B cell (primary cell): Measurements from ENCODE around the gene MTIF2. TPM values are rescaled to one million over a fixed set of nuclear protein-coding genes. Genes with fewer than 3 reads are reported as not detected.
"Not testable (repeated sequence)": the region's sequence is repeated elsewhere in the genome, so short reads cannot be mapped to it uniquely, and the experiment has no call there.

ENCODE experiments used
- ATAC-seq: fragments of 200-7000 bp; cut with Tn5 transposase; one replicate; pipeline ENCODE4 v1.10.0; 2021; ENCODE audit warnings: low read depth, mild to moderate bottlenecking, moderate number of reproducible peaks, moderate library complexity
- CTCF ChIA-PET: fragments of 350-600 bp; sonication (Branson Sonifier 250); formaldehyde crosslinking; loops from one replicate; lab custom pipeline; 2021; ENCODE audit warnings: antibody characterized with exemption, inconsistent platforms; lab: Charles Lee
- POLR2A ChIA-PET: fragments of 350-600 bp; sonication (Branson Sonifier 250); formaldehyde crosslinking; loops from one replicate; lab custom pipeline; 2021; ENCODE audit warnings: antibody characterized with exemption; lab: Charles Lee
- DNase-seq: peaks from one replicate; pipeline ENCODE4 v3.0.0; 2013
- H2AFZ ChIP-seq: 2 replicates; pipeline ENCODE4 v1.6.1; 2012; ENCODE audit warnings: mild to moderate bottlenecking, low read depth, low read length; ENCODE audit not compliant: insufficient read depth, poor library complexity, severe bottlenecking
- H3K27ac ChIP-seq, 2 donors: 1 replicate in 1 of 2; 2 replicates in 1 of 2; pipeline ENCODE4 v1.5.1; 2012 to 2013; ENCODE audit warnings: low read length in 2 of 2, mild to moderate bottlenecking in 2 of 2, moderate library complexity in 1 of 2
- H3K27me3 ChIP-seq, 4 experiments: fragments of 200-600 bp in 1 of 4; sonication (generic) in 1 of 4; replicated peaks in 1 of 4; 1 replicate in 2 of 4; 2 replicates in 2 of 4; pipeline versions ENCODE4 v1.6.1 to v1.7.0; 2013 to 2016; ENCODE audit warnings: low read length in 3 of 4, mild to moderate bottlenecking in 2 of 4, mixed read lengths in 1 of 4, moderate library complexity in 1 of 4; ENCODE audit not compliant: insufficient read depth in 4 of 4, control insufficient read depth in 3 of 4; ENCODE audit errors: control extremely low read depth in 1 of 4
- H3K36me3 ChIP-seq, 2 experiments: replicated peaks in 1 of 2; 1 replicate in 1 of 2; 2 replicates in 1 of 2; pipeline versions ENCODE4 v1.6.1 to v1.7.1; 2013; ENCODE audit warnings: low read length in 1 of 2; ENCODE audit not compliant: insufficient read depth in 2 of 2, control insufficient read depth in 1 of 2; ENCODE audit errors: control extremely low read depth in 1 of 2, extremely low read depth in 1 of 2
- H3K4me1 ChIP-seq, 2 donors: fragments of 200-600 bp in 1 of 2; sonication (generic) in 1 of 2; 1 replicate in 1 of 2; 2 replicates in 1 of 2; pipeline versions ENCODE4 v1.5.1 to v1.6.1; 2013 to 2017; ENCODE audit warnings: low read length in 2 of 2; ENCODE audit not compliant: control insufficient read depth in 2 of 2, insufficient read depth in 2 of 2
- H3K4me2 ChIP-seq: replicated peaks from 2 replicates; pipeline ENCODE3; 2012; ENCODE audit warnings: mild to moderate bottlenecking, low read depth, low read length; ENCODE audit not compliant: poor library complexity, severe bottlenecking
- H3K4me3 ChIP-seq, 5 experiments: fragments of 200-600 bp in 1 of 5; sonication (generic) in 1 of 5; 1 replicate in 3 of 5; 2 replicates in 2 of 5; pipeline versions ENCODE4 v1.5.1 to v1.7.0; 2011 to 2016; ENCODE audit warnings: low read length in 4 of 5, mild to moderate bottlenecking in 4 of 5, low read depth in 2 of 5, control low read depth in 1 of 5, moderate library complexity in 1 of 5; ENCODE audit not compliant: insufficient read depth in 1 of 5; ENCODE audit errors: control extremely low read depth in 1 of 5, extremely low read depth in 1 of 5
- H3K79me2 ChIP-seq: fragments of 200-600 bp; sonication (generic); one replicate; pipeline ENCODE4 v1.6.0; 2016; ENCODE audit warnings: low read length; ENCODE audit not compliant: control insufficient read depth, insufficient read depth
- H3K9ac ChIP-seq: fragments of 200-600 bp; sonication (generic); 2 replicates; pipeline ENCODE4 v1.6.1; 2017; ENCODE audit warnings: mild to moderate bottlenecking, low read length, moderate library complexity
- H3K9me3 ChIP-seq, 3 donors: one replicate each; pipeline versions ENCODE4 v1.6.1 to v1.7.1; 2013; ENCODE audit warnings: low read length in 2 of 3; ENCODE audit not compliant: control insufficient read depth in 2 of 3, insufficient read depth in 1 of 3; ENCODE audit errors: control extremely low read depth in 1 of 3
- H4K20me1 ChIP-seq: 2 replicates; pipeline ENCODE4 v1.6.0; 2012; ENCODE audit warnings: mild to moderate bottlenecking, low read length; ENCODE audit not compliant: insufficient read depth, control insufficient read depth, poor library complexity, severe bottlenecking
- H3K27ac Mint-ChIP-seq: one replicate; pipeline ENCODE4 v1.8.0; 2021; ENCODE audit warnings: mixed read lengths
- H3K27me3 Mint-ChIP-seq: one replicate; pipeline ENCODE4 v1.8.0; 2021; ENCODE audit warnings: mixed read lengths
- H3K4me1 Mint-ChIP-seq: one replicate; pipeline ENCODE4 v1.8.0; 2021; ENCODE audit warnings: mixed read lengths
- H3K4me3 Mint-ChIP-seq: one replicate; pipeline ENCODE4 v1.8.0; 2021; ENCODE audit warnings: mixed read lengths
- H3K9me3 Mint-ChIP-seq: one replicate; pipeline ENCODE4 v1.8.0; 2022; ENCODE audit warnings: mixed read lengths; ENCODE audit not compliant: insufficient read depth
- EZH2 ChIP-seq: IDR thresholded peaks from 2 replicates; pipeline ENCODE4 v1.6.1; 2012; ENCODE audit warnings: borderline replicate concordance, low read depth, mild to moderate bottlenecking, moderate library complexity, low read length; ENCODE audit not compliant: insufficient read depth, poor library complexity, severe bottlenecking
- WGBS: methylation state at CpG from one replicate; pipeline ENCODE4 v1.1.5; 2013; ENCODE audit warnings: missing lambda C conversion rate; ENCODE audit not compliant: insufficient coverage; 5-methylcytosine and 5-hydroxymethylcytosine counted together
- intact Hi-C: fragments of 100-400 bp; cut with micrococcal nuclease; formaldehyde crosslinking; loops from one replicate; pipeline ENCODE4 v1.10.0; 2022
- polyA plus RNA-seq: library from polyadenylated mRNA; depleted of rRNA; stranded (reverse); fragments of >200 nt; gene quantifications from 2 replicates; pipeline ENCODE4 v1.2.3, GENCODE V29; 2012
- total RNA-seq, 2 donors: library from RNA; stranded (reverse); fragments of 120-200 nt in 1 of 2; gene quantifications; 1 replicate in 1 of 2; 2 replicates in 1 of 2; pipeline versions ENCODE4 v1.2.3 to v1.2.4, GENCODE V29; 2013 to 2022
- TF ChIP-seq, protein P1 (sequence below): fragments of 200-600 bp; IDR thresholded peaks from one replicate; pipeline ENCODE4 v1.8.0; 2022; ENCODE audit warnings: antibody characterized with exemption, mild to moderate bottlenecking

MTIF2 gene
- total and polyA plus RNA-seq, 2 donors (not counting 1 experiment from before 2014, with no cell fraction given): 12.9 to 36.7 TPM

DNA sequence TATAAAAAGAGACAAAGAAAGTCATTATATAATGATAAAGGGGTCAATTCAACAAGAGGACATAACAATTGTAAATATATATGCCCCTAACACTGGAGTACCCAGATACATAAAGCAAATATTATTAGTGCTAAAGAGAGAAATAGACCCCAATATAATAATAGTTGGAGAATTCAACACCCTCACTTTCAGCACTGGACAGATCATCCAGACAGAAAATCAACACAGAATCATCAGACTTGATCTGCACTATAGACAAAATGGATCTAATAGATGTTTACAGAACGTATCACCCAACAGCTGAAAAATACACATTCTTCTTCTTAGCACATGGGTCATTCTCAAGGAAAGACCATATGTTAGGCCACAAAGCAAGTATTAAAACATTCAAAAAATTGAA lies 68.6 kb downstream of the MTIF2 start:
- ChIA-PET CTCF (no interaction called here), POLR2A (no interaction called here)
- Mint-ChIP-seq H3K27me3 (no peaks in the 10 kb centered on the region), H3K9me3 (peaks cover 17% of the 10 kb centered on the region), H3K4me3 (no peak overlapping the region), H3K27ac (no peak overlapping the region), H3K4me1 (no peaks in the 10 kb centered on the region)
- H3K4me2 ChIP-seq: no peak overlapping the region
- no peak overlapping the region for H3K9ac ChIP-seq
- no peak overlapping the region for H2AFZ ChIP-seq
- H3K79me2 ChIP-seq: no peaks in the 10 kb centered on the region
- intact Hi-C loops: no loop called here
- H3K4me3 ChIP-seq: no peak overlapping the region
- H3K36me3 ChIP-seq: no peaks in the 10 kb centered on the region
- no peaks in the 10 kb centered on the region for H3K4me1 ChIP-seq
- H3K27me3 ChIP-seq: no peaks in the 10 kb centered on the region
- peaks cover 0 to 15% (median 14%) of the 10 kb centered on the region in 3 donors for H3K9me3 ChIP-seq
- TF ChIP-seq, protein P1, sequence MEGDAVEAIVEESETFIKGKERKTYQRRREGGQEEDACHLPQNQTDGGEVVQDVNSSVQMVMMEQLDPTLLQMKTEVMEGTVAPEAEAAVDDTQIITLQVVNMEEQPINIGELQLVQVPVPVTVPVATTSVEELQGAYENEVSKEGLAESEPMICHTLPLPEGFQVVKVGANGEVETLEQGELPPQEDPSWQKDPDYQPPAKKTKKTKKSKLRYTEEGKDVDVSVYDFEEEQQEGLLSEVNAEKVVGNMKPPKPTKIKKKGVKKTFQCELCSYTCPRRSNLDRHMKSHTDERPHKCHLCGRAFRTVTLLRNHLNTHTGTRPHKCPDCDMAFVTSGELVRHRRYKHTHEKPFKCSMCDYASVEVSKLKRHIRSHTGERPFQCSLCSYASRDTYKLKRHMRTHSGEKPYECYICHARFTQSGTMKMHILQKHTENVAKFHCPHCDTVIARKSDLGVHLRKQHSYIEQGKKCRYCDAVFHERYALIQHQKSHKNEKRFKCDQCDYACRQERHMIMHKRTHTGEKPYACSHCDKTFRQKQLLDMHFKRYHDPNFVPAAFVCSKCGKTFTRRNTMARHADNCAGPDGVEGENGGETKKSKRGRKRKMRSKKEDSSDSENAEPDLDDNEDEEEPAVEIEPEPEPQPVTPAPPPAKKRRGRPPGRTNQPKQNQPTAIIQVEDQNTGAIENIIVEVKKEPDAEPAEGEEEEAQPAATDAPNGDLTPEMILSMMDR: no peak
- TF ChIP-seq EZH2: no peak
- DNase-seq: no peak
- no peak overlapping the region for H3K27ac ChIP-seq
- WGBS: no CpG with 5 or more reads among the region's 1 CpG
- no peak for ATAC-seq
- no peaks in the 10 kb centered on the region for H4K20me1 ChIP-seq

DNA sequence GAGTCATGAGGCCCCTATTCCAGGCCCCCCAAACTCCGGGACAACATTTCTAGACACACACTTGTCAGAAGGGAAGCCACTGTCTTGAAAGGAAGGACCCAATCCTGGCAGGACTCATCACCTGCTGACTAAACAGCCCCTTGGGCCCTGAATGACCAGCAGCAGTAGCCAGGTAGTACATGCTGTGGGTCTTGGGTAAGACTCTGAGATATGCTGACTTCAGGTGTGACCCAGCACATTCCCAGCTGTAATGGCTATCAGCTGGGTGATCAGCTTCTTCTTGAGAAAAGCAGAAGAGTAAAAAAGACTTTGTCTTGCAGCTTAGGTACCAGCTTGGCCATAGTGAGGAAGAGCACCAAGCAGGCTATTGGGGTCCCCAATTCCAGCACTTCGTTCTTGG lies 72.5 kb downstream of the MTIF2 start:
- POLR2A ChIA-PET: no interaction called here
- CTCF ChIA-PET: no interaction called here
- Histone ChIP-seq H3K4me2 (no peak overlapping the region), H3K27me3 (no peaks in the 10 kb centered on the region), H3K79me2 (no peaks in the 10 kb centered on the region), H3K9ac (no peak overlapping the region), H3K4me3 (no peak overlapping the region), H3K4me1 (no peaks in the 10 kb centered on the region), H3K9me3 (peaks cover 0 to 14% (median 7%) of the 10 kb centered on the region in 3 donors), H3K36me3 (no peaks in the 10 kb centered on the region), H4K20me1 (no peaks in the 10 kb centered on the region), H3K27ac (no peak overlapping the region), H2AFZ (no peak overlapping the region)
- no peak overlapping the region for H3K27ac Mint-ChIP-seq
- no peak overlapping the region for H3K4me3 Mint-ChIP-seq
- ATAC-seq: no peak
- no peaks in the 10 kb centered on the region for H3K27me3 Mint-ChIP-seq
- DNase-seq: no peak
- intact Hi-C loops: no loop called here
- H3K9me3 Mint-ChIP-seq: peaks cover 11% of the 10 kb centered on the region
- no peak for TF ChIP-seq EZH2
- TF ChIP-seq, protein P1: no peak
- 94% methylated on average over 2 of the region's 2 CpGs for WGBS
- H3K4me1 Mint-ChIP-seq: no peaks in the 10 kb centered on the region

DNA sequence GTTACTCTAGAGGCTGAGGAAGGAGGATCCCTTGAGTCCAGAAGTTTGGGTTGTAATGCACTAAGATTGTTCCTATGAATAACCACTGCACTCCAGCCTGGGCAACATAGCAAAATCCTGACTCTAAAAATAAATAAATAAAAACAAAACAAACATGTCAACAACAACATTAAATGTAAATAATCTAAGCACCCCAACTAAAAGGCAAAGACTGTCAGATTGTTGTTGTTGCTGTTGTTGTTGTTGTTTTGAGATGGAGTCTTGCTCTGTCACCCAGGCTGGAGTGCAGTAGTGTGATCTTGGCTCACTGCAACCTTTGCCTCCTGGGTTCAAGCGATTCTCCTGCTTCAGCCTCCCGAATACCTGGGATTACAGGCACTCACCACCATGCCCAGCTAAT lies 77.1 kb downstream of the MTIF2 start:
- H3K79me2 ChIP-seq, POLR2A ChIA-PET: not testable (repeated sequence)

More for the DNA sequence above, 77.1 kb downstream of the MTIF2 start:
- CTCF ChIA-PET, H3K4me1 Mint-ChIP-seq, H3K9me3 ChIP-seq, H4K20me1 ChIP-seq, ATAC-seq, H3K27me3 Mint-ChIP-seq, H3K4me2 ChIP-seq, H3K27me3 ChIP-seq, H3K27ac ChIP-seq, H3K9me3 Mint-ChIP-seq, intact Hi-C loops, H3K9ac ChIP-seq, DNase-seq, H3K4me1 ChIP-seq, H3K4me3 ChIP-seq, H3K4me3 Mint-ChIP-seq, H3K36me3 ChIP-seq, H2AFZ ChIP-seq, H3K27ac Mint-ChIP-seq: not testable (repeated sequence)
- 100% methylated on average over 1 of the region's 2 CpGs for WGBS
